HG03432 (cell line): Measurements from ENCODE around the gene TIRAP.
A peak's percentile ranks its signal among the peaks of the same experiment; 100 is the strongest.
"Not testable (repeated sequence)": the region's sequence is repeated elsewhere in the genome, so short reads cannot be mapped to it uniquely, and the experiment has no call there.

ENCODE experiments used
- ATAC-seq: cut with Tn5 transposase; IDR thresholded peaks from one replicate; pipeline ENCODE4 v1.9.1; 2021; ENCODE audit warnings: mild to moderate bottlenecking, moderate library complexity; ENCODE audit not compliant: unreplicated experiment

TIRAP gene

GRCh38 chr11:126282361-126282735, 545 bp upstream of the TIRAP start:
- ATAC-seq, result peak; percentile 29

GRCh38 chr11:126284829-126285228, 1.9 kb downstream of the TIRAP start:
- ATAC-seq, result peak; percentile 55

DNA sequence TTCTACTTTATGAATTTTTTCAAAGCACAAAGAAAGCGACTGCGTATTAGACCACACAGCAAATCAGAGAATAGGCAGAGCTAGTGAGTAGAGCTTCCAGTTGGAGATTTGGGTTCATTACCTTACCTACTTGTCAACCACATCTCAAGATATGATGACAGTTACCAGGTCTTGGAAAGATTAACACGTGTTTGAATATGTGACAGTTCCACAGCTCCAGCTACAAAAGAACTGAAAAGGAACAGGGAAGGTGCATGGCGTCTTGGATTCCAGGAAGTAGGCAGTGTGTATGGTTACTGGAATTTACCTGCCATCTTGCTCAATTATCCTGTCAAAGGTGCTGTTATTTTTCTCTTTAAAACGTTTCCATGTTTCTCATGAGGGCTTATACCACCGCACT, 5.3 kb downstream of the TIRAP start:
- ATAC-seq, result no peak

DNA sequence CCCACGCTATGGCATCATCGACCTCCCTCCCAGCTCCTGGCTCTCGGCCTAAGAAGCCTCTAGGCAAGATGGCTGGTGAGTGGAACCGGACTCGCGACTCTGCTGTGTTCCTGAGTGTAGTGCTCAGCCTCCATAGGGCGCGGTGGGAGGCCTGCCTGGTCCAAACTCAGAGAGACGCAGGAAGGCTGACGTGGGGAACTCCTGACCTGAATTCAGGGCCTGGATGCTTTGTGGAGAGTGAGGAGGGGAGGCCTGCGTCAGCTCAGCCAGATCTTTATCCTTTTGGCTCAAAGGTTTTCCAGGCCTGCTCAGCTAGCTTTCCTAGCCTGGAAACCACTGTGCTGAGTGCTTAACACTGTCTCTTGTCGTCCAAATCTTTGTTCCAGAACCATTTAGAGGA, 8.0 kb downstream of the TIRAP start:
- ATAC-seq, result no peak

DNA sequence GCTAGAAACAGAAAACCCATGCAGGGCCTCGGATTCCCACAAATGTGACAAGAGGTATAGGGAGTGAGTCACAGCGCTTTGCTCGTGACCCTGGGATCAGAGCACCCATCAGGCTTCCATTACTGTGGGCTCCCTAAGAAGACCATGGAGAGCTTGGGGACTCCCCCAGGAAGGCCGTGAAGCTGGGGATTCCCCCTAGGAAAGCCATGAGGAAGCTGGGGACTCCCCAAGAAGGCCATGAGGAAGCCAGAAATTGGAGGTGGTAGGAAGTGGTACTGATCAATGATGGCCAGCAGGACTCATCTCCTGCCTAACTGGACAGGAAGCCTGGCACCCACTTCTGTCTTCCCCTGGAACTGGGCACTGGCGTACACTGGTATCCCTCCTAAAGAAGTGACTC, 10.8 kb downstream of the TIRAP start:
- ATAC-seq, result peak; percentile 60

DNA sequence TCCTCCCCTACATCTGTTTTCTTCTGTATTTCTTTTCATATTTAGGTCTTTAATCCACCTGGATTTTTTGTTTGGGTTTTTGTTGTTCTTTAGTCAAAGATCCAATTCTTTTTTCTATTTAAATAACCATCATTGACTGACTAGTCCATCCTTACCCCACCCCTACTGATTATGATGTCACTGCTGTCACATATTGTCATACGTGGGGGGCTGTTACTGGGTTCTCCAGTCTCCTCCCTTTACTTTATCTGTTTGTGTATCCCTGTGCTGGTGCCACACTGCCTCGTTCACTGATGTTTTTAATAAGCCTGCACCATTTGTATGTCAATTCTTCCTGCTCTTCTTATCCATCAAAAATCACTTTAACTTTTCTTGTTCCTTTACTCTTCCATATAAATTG, 14.1 kb downstream of the TIRAP start:
- no peak for ATAC-seq

DNA sequence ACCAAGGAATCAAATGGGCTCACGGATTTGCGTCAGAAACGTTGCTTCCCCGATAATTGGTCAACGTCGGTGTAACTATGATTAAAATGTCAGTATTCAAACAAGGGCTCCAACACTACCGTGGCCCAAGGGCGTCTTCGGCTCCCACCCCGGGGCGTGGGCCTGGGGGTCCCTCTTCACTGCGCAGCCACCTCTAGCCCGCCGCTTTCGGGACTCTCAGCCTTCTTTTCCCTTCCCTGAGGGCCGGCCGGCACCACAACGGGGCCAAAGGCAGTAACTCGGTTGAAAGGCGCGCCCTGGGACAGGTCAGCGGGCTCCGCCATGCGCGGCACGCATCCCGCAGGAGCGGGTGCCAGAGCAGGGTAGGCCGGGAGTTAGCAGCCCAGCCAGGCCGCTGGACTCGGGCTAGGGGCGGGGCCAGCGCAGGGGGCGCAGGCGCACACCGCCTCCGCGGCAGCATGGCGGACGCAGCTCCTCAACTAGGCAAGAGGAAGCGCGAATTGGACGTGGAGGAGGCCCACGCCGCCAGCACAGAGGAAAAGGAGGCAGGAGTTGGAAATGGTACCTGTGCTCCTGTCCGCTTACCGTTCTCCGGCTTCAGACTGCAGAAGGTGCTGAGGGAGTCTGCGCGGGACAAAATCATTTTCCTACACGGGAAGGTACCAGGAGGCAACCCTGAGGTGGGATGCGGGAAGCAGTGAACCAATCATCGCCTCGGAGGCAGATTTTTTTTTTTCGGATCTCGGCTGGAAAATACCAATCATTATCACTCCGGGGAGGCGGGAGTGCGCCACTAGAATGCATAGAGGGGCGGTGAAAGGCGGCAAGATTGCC, 20.9 kb downstream of the TIRAP start, which contains the start of gene DCPS:
TSS of gene DCPS (plus strand) at position 438 of the 834 bp plus-strand sequence. CDS start at position 459, 21 bp downstream.
- peak; percentile 94 for ATAC-seq

DNA sequence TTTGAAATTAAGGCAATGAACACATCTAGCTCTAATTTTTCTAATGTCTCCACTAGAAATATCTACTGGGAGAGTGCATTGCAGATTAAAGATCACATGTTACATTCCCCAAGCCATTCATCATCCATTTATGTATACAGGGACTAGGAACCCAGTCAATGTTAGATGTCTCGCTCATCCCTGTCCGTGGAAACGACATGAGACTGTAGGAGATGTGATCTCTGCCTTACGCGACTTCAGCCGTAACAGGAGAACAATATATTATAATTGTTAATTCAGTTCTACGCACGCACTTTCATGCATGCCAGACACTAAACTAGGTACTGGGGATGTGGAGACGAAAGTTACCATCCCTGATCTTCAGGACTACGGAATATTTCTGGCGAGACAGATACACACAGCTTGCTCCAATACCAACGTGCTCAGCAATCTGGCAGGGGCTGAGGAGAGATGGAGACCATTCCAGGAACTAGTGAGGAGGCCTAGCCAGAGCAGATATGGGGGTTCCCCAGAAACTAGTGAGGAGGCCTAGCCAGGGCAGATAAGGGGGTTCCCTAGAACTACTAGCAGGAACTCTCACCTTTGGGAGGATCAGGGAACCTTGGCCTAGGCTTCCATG, 21.7 kb downstream of the TIRAP start:
- ATAC-seq, result peak; percentile 32

- peak; percentile 52 for ATAC-seq
Measured at GRCh38 chr11:126305699-126306098, 22.8 kb downstream of the TIRAP start.

DNA sequence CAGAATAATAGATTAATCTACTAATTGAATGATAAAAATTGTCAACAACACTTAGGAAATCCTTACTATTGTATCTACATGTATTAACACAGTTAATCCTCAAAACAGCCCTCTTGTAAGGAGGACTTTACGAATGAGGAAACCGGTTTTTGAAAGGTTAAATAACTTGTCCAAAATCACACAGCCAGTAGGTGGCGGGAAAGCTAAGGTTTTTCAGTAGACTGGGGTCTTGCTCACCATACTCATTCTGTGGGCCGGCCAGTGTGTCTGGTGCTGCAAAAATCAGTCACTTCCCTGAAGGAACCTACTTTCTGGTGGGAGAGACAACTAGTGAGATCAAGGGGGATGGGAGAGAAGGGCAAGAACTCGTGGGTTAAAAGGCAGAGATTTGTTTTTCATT, 24.8 kb downstream of the TIRAP start:
- no peak for ATAC-seq

- ATAC-seq, result no peak
Measured at GRCh38 chr11:126308271-126308671, 25.4 kb downstream of the TIRAP start.

- ATAC-seq, result not testable (repeated sequence)
Measured at GRCh38 chr11:126308771-126309170, 25.9 kb downstream of the TIRAP start.

DNA sequence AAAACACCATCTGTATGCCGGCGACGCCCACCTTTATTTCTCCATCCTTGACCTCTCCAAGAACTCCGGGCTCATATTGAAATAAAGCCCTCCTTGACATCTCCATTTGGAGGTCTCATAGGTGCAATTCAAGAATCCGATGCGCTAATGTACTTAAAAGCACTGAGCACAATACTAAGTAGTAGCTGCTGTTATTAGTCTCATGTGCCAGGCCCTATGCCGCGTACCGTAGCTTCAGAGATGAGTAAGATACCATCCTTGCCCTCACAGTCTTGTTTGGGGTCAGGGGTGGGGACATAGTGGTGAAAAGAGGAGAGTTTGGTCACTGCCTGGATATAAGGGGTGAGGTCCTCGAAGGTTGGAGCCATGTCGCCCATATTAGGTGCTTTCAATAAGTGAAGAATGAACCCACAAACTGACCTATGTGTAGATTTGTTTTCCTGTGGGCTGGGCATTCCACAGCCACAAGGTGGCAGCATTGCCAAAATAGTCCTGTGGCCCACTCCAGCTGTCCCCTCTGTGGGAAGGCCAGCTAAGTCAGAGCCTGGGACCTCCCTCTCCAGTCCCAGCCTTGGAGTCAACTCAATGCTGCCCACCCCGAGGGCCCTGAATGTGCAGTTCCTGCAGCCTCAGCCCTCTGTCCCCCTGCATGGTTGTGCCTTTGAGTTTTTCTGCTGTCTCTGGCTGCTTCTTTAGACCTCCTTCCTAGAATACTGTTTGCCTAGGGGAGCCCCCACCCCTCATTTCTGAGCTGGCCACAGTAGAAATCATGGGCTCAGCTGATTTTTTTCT, 27.5 kb downstream of the TIRAP start:
- peak; percentile 46 for ATAC-seq

- ATAC-seq, result no peak
Measured at GRCh38 chr11:126310992-126311310, 28.1 kb downstream of the TIRAP start.

- ATAC-seq, result peak; percentile 77
Measured at GRCh38 chr11:126311401-126312291, 28.8 kb downstream of the TIRAP start.

GRCh38 chr11:126312961-126313360, 30.1 kb downstream of the TIRAP start:
- ATAC-seq, result no peak

- ATAC-seq, result no peak
Measured at GRCh38 chr11:126313826-126314225, 30.9 kb downstream of the TIRAP start.

- no peak for ATAC-seq
Measured at GRCh38 chr11:126317432-126317755, 34.5 kb downstream of the TIRAP start.

DNA sequence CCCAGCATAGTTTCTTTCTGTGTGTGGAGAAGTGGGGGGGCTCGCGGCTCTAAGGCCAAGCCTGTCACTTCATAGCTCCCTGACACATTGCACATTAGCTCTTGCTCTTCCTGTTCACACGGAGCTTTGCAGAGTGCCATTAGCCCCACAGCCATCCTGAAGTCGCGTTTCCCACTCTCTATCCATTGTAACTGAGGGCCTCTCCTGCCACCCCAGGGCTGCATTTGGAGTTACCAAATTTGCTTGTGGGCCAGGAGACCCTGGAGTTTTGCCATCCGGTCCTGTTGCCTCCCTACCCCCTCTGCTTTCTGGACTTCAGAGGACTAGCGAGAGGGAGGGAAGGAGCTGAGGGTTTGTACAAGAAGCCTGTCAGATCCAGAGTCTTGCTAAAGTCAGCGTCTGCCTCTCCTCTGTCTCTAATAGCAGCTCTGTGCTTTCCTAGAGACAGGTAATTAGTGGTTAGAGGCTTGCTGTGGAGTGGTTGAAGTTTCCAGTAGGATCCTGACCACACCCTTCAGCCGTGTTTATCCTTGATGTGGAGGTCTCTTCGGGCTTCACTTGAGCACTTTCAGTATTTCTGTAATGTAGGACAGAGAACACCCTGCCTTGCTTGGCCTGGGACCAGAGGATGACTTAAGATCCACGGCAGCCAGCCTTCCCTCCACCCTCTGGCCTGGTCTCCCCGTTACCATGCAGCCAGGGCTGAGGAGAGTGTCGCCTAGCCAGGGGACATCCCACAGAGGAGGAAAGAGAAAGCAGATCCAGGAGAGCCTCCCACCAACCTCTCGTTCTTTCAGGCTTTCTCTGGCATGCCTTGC, 35.1 kb downstream of the TIRAP start:
- peak; percentile 51 for ATAC-seq
